Measurements from ENCODE around the gene OSBPL3.

Gene OSBPL3

DNA sequence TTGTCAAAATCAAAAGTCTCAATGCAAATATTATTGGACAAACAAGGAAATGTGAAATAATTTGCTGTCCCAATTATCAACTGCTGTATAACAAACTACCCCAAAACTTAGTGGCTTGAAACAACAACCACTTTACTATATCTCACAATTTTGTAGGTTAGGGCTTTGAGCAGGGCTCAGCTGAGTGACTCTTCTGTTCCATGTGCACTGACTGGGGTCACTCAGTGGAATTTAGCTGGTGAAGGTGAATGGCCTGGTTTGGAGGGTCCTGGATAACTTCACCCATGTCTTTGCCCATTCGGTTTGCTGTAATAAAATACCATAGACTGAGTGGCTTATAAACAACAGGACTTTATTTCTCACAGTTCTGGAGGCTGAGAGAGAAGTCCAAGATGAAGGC lies 219.0 kb downstream of the OSBPL3 start:
- DNase-seq (ENCODE audit: low spot score), result no peak

GRCh38 chr7:24757353-24758275 lies 222.4 kb downstream of the OSBPL3 start, which contains the start of gene GSDME:
Gene GSDME, minus strand, starts transcription at chr7:24757464. Its CDS starts 7,690 bp downstream, at chr7:24749774.
- no peak for DNase-seq (ENCODE audit: low spot score)

- DNase-seq (ENCODE audit: low spot score), result no peak
Measured at GRCh38 chr7:24756545-24757352, 223.2 kb downstream of the OSBPL3 start.

DNA sequence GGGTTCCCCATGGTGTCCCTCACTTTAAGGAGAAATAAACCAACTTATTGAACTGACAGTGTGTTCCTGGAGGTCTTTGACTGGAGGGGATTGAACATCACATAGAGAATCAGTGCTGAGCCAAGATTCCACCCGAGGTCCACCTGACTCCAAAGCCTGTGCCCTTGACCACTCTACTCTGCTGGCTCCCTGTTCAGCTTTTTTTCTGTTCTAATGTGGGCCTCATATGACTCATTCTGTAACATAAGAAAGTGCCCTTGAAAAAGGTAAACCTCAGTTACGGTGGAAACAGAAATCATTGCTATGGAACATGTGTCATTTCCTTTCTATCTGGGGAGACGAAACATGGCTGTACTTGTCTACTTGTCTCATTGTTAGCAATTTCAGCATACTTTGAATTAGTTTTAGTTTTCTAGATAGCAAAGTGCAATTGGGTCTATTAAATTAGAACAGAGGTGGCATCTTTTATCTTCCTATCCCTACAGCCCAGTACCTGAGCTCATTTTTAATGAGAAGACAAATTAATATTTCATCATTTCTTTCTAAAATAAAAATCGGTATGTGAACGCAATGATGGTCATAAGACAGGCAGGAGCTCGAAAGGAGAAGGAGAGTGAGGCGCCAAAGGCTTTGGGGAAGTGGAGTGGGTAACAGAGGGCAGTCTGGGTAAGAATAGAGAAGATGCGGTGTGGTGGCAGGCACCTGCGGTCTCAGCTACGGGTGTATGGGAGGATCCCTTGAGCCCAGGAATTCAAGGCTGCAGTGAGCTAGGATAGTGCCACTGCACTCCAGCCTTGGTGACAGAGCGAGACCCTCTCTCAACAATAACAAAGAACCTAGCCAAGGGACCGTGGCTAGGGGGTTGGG lies 224.2 kb downstream of the OSBPL3 start:
- DNase-seq (ENCODE audit: low spot score), result no peak

DNA sequence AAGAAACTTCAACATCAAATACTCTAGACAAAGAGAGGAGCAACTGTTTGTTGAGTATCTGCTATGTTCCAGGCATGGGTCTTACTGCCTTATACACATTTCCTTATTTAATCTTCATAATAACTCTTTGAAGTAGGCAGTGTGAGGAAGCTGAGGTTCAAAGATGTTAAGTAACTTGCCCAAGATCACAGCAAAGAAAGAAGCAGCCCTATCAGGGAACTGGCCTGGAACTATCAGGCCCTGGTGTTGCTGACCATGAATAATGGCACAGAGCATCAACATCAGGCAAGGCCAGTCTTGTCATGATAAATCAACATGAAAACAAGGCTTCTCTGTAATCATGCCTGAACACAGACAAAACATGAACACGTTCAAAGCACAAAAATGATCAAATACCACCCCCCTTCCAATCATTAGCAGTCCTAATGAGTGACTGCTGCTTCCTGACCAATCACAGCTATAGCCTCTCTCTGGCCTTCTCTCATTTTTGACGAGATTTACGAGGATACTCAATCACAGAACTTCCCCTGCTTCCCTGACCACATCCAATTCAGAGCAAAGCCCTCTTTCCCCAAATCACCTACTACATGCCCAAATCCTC lies 225.0 kb downstream of the OSBPL3 start:
- no peak for DNase-seq (ENCODE audit: low spot score)

- DNase-seq (ENCODE audit: low spot score), result no peak
Measured at GRCh38 chr7:24752073-24752800, 227.7 kb downstream of the OSBPL3 start.

DNA sequence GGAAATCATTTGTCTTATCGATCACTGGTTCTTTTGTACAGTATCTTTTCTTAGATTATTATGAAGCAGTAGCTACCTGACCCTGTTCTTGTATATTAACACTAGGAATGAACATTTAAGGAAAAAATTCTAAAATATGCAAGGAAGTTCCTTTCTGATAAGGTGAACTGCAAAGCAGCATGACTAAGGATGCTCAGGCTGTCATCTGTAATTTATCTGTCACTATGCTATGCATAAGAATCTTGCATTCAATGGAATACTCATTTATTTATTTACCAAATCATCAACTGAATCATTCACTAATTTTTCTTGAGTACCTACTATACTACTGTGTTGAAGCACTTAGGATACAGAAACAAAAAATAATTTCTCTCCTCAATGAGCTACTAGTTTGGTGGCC lies 228.5 kb downstream of the OSBPL3 start:
- DNase-seq (ENCODE audit: low spot score), result no peak

DNA sequence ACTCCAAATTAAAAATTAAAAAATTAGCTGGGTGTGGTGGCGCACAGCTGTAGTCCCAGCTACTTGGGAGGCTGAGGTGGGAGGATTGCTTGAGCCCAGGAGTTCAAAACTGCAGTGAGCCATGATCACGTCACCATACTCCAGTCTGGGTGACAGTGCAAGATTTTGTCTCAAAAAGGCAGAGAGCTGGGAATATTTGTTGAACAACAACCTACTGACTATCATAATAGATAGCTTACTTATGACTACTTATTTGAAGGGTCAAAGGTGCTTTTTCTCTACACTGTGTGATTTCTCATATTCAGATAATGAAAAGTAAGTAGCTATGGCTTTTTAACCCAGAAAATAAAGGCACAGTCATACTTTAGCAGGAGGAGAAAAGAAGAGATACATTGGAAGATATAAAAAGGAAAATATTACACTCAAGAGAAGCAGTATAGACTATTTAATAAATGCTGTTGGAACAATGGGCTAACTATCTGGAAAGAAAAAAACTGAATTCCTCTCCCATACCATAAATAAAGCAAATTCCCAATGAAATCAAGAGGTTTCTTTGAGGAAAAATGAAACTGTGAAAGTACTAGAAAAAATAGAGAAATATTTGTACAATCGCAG lies 229.4 kb downstream of the OSBPL3 start:
- no peak for DNase-seq (ENCODE audit: low spot score)

DNA sequence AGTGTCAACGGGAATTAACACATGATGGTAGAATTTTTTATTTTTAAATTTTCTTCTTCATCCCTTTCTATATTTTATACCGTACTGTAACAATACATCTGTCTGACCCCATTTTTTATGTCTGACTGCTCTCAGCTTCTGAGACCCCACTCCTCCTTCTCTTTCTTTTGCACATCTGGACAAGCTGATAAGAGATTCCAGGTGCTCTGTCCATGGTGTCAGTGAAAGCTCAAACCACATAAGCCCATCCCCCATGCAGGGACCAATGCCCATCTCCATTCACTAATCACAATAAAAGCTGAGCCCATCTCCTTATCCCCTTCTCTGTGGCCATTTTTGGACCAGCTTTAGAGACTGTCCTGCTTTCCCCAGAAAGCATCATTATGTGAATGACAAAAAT lies 231.5 kb downstream of the OSBPL3 start:
- DNase-seq (ENCODE audit: low spot score), result no peak

Data from CD4-positive, alpha-beta T cell treated with Interleukin-15 for 4 hours (primary cell).